Gastrocnemius medialis (tissue), 4 donors: ENCODE results near the gene CERCAM.

Experiments used
- CTCF ChIP-seq, 5 experiments: fragments of 450-650 bp in 3 of 5; fragments of 200-600 bp in 2 of 5; sonication (generic) in 2 of 5; IDR thresholded peaks in 4 of 5; conservative IDR thresholded peaks in 1 of 5; 1 replicate in 4 of 5; 2 replicates in 1 of 5; pipeline ENCODE4 v1.5.1; 2016 to 2019; ENCODE audit warnings: antibody characterized with exemption in 5 of 5, mild to moderate bottlenecking in 3 of 5, moderate library complexity in 3 of 5
- POLR2A ChIP-seq, 2 donors: fragments of 450-650 bp; IDR thresholded peaks; one replicate each; pipeline ENCODE4 v1.6.1; 2017; ENCODE audit warnings: antibody characterized with exemption in 2 of 2, mild to moderate bottlenecking in 2 of 2, moderate library complexity in 2 of 2

- no peak for TF ChIP-seq POLR2A (IDR thresholded peaks at IDR 0.05)
- TF ChIP-seq CTCF (IDR thresholded peaks at IDR 0.05 in 4 of 5, conservative IDR thresholded peaks at IDR 0.05 in 1 of 5): no peak
Measured at GRCh38 chr9:128470560-128470959, 49.9 kb downstream of the CERCAM start.
